Kidney epithelial cell (primary cell): Measurements from ENCODE around the gene MNDA. TPM values are rescaled to one million over a fixed set of nuclear protein-coding genes. Genes with fewer than 3 reads are reported as not detected.

Source experiments
- DNase-seq: peaks from one replicate; pipeline ENCODE4 v3.0.0-alpha.2; 2010; ENCODE audit warnings: low read depth
- H3K27me3 ChIP-seq: 2 replicates; pipeline ENCODE4 v1.6.0; 2011; ENCODE audit warnings: low read length; ENCODE audit not compliant: control insufficient read depth, insufficient read depth
- H3K36me3 ChIP-seq: 2 replicates; pipeline ENCODE4 v1.5.1; 2011; ENCODE audit warnings: low read length; ENCODE audit not compliant: control insufficient read depth, insufficient read depth
- H3K4me3 ChIP-seq: 2 replicates; pipeline ENCODE4 v1.5.1; 2011; ENCODE audit warnings: low read depth, mild to moderate bottlenecking, control low read depth, low read length
- total RNA-seq: library from RNA; depleted of rRNA; stranded (reverse); fragments of >200 nt; gene quantifications from 2 replicates; pipeline ENCODE4 v1.2.3, GENCODE V29; 2015
- TF ChIP-seq, protein P1 (sequence below): IDR thresholded peaks from 2 replicates; pipeline ENCODE4 v1.5.1; 2011; ENCODE audit warnings: mild to moderate bottlenecking, moderate library complexity, low read length, control low read depth, inconsistent platforms; ENCODE audit not compliant: insufficient read depth, poor library complexity, severe bottlenecking

The MNDA gene
- total RNA-seq, 1 donor from 2014 or later, result not detected

GRCh38 chr1:158893654-158894053 is 62.5 kb downstream of the MNDA start:
- no peak overlapping the region for H3K4me3 ChIP-seq
- TF ChIP-seq, protein P1, sequence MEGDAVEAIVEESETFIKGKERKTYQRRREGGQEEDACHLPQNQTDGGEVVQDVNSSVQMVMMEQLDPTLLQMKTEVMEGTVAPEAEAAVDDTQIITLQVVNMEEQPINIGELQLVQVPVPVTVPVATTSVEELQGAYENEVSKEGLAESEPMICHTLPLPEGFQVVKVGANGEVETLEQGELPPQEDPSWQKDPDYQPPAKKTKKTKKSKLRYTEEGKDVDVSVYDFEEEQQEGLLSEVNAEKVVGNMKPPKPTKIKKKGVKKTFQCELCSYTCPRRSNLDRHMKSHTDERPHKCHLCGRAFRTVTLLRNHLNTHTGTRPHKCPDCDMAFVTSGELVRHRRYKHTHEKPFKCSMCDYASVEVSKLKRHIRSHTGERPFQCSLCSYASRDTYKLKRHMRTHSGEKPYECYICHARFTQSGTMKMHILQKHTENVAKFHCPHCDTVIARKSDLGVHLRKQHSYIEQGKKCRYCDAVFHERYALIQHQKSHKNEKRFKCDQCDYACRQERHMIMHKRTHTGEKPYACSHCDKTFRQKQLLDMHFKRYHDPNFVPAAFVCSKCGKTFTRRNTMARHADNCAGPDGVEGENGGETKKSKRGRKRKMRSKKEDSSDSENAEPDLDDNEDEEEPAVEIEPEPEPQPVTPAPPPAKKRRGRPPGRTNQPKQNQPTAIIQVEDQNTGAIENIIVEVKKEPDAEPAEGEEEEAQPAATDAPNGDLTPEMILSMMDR, result no peak
- H3K27me3 ChIP-seq, result no peaks in the 10 kb centered on the region
- H3K36me3 ChIP-seq, result no peaks in the 10 kb centered on the region
- DNase-seq, result no peak

- H3K4me3 ChIP-seq, result no peak overlapping the region
- no peak for DNase-seq
- no peaks in the 10 kb centered on the region for H3K36me3 ChIP-seq
- no peaks in the 10 kb centered on the region for H3K27me3 ChIP-seq
- TF ChIP-seq, protein P1, result no peak
These were observed 67.6 kb downstream of the MNDA start for GRCh38 chr1:158898722-158899121.

Other genes starting within 250 kb of the MNDA start
- gene OR10Z1, start 226.1 kb upstream of the MNDA start, total RNA-seq, result not detected in 2 replicates
- not detected in 2 replicates for gene SPTA1, start 144.6 kb upstream of the MNDA start, total RNA-seq
- gene OR6K2, start 130.7 kb upstream of the MNDA start, total RNA-seq, result not detected in 2 replicates
- gene OR6K3, start 110.6 kb upstream of the MNDA start, total RNA-seq, result not detected in 2 replicates
- not detected in 2 replicates for gene OR6K6, start 76.6 kb upstream of the MNDA start, total RNA-seq
- gene OR6N1, start 59.2 kb upstream of the MNDA start, total RNA-seq, result not detected in 2 replicates
- not detected in 2 replicates for gene OR6N2, start 50.1 kb upstream of the MNDA start, total RNA-seq
- not detected in 2 replicates for gene PYHIN1, start 100.2 kb downstream of the MNDA start, total RNA-seq
- gene IFI16, start 178.6 kb downstream of the MNDA start, total RNA-seq, result 27.2 and 34.3 TPM in 2 replicates
- gene AIM2, start 245.4 kb downstream of the MNDA start, total RNA-seq, result not detected in 2 replicates